Measurements from ENCODE around the gene RNU2-63P.
"Not testable (repeated sequence)": the region's sequence is repeated elsewhere in the genome, so short reads cannot be mapped to it uniquely, and the experiment has no call there.

The RNU2-63P gene

GRCh38 chr2:88028931-88029330, 12.6 kb upstream of the RNU2-63P start:
- DNase-seq (ENCODE audit: low spot score), result no peak

GRCh38 chr2:88027697-88028389, 11.5 kb upstream of the RNU2-63P start:
- DNase-seq (ENCODE audit: low spot score), result peak; percentile 46

GRCh38 chr2:88024509-88024908, 8.2 kb upstream of the RNU2-63P start:
- DNase-seq (ENCODE audit: low spot score), result no peak

GRCh38 chr2:88022669-88022921, 6.2 kb upstream of the RNU2-63P start:
- no peak for DNase-seq (ENCODE audit: low spot score)

- DNase-seq (ENCODE audit: low spot score), result no peak
Observed at GRCh38 chr2:88019985-88020384, 3.6 kb upstream of the RNU2-63P start.

- no peak for DNase-seq (ENCODE audit: low spot score)
Observed at GRCh38 chr2:88018909-88019308, 2.6 kb upstream of the RNU2-63P start.

- DNase-seq (ENCODE audit: low spot score), result not testable (repeated sequence)
Observed at GRCh38 chr2:88018077-88018805, 1.9 kb upstream of the RNU2-63P start.

GRCh38 chr2:88017780-88018038, 1.4 kb upstream of the RNU2-63P start:
- DNase-seq (ENCODE audit: low spot score), result not testable (repeated sequence)

- DNase-seq (ENCODE audit: low spot score), result peak; percentile 34
Observed at GRCh38 chr2:88016960-88017779, 823 bp upstream of the RNU2-63P start.

- DNase-seq (ENCODE audit: low spot score), result no peak
Observed at GRCh38 chr2:88011011-88011410, 5.3 kb downstream of the RNU2-63P start.

GRCh38 chr2:88010136-88010535, 6.2 kb downstream of the RNU2-63P start:
- peak; percentile 46 for DNase-seq (ENCODE audit: low spot score)

- DNase-seq (ENCODE audit: low spot score), result no peak
Observed at GRCh38 chr2:88006912-88007439, 9.4 kb downstream of the RNU2-63P start.

GRCh38 chr2:88005776-88006175, 10.6 kb downstream of the RNU2-63P start:
- no peak for DNase-seq (ENCODE audit: low spot score)

GRCh38 chr2:88003074-88003755, 13.1 kb downstream of the RNU2-63P start:
- no peak for DNase-seq (ENCODE audit: low spot score)

- no peak for DNase-seq (ENCODE audit: low spot score)
Observed at GRCh38 chr2:88002359-88002707, 14.0 kb downstream of the RNU2-63P start.

GRCh38 chr2:88000474-88000873, 15.9 kb downstream of the RNU2-63P start:
- not testable (repeated sequence) for DNase-seq (ENCODE audit: low spot score)

- DNase-seq (ENCODE audit: low spot score), result no peak
Observed at GRCh38 chr2:87996570-87996969, 19.8 kb downstream of the RNU2-63P start.

- DNase-seq (ENCODE audit: low spot score), result no peak
Observed at GRCh38 chr2:87995756-87996155, 20.6 kb downstream of the RNU2-63P start.

GRCh38 chr2:87994304-87994850, 22.0 kb downstream of the RNU2-63P start:
- not testable (repeated sequence) for DNase-seq (ENCODE audit: low spot score)

- DNase-seq (ENCODE audit: low spot score), result not testable (repeated sequence)
Observed at GRCh38 chr2:87992569-87992968, 23.8 kb downstream of the RNU2-63P start.

- not testable (repeated sequence) for DNase-seq (ENCODE audit: low spot score)
Observed at GRCh38 chr2:87987473-87987872, 28.9 kb downstream of the RNU2-63P start.

GRCh38 chr2:87985902-87986301, 30.4 kb downstream of the RNU2-63P start:
- DNase-seq (ENCODE audit: low spot score), result not testable (repeated sequence)

All from hematopoietic multipotent progenitor cell treated with erythropoietin and hydrocortisone succinate and interleukin-3 and kit ligand, for 17 days (in vitro differentiated cells).